WERI-Rb-1 (cell line): ENCODE results near the gene BAZ1A.
A peak's percentile ranks its signal among the peaks of the same experiment; 100 is the strongest.
"Not testable (repeated sequence)": the region's sequence is repeated elsewhere in the genome, so short reads cannot be mapped to it uniquely, and the experiment has no call there.

Source experiments
- DNase-seq: peaks from one replicate; pipeline ENCODE4 v3.0.0-alpha.2; 2020
- H3K27ac ChIP-seq: fragments of 250-450 bp; sonication (Bioruptor Pico); 2 replicates; pipeline ENCODE4 v1.5.1; 2020; ENCODE audit warnings: mild to moderate bottlenecking, moderate library complexity
- H3K27me3 ChIP-seq: fragments of 250-450 bp; sonication (Bioruptor Pico); 2 replicates; pipeline ENCODE4 v1.5.1; 2021; ENCODE audit warnings: mild to moderate bottlenecking, low read depth, moderate library complexity; ENCODE audit not compliant: insufficient read depth, severe bottlenecking
- H3K36me3 ChIP-seq: fragments of 250-450 bp; sonication (Bioruptor Pico); 2 replicates; pipeline ENCODE4 v1.5.1; 2020; ENCODE audit warnings: mild to moderate bottlenecking, moderate library complexity
- H3K4me3 ChIP-seq: 2 replicates; pipeline ENCODE4 v1.5.1; 2011; ENCODE audit warnings: low read depth, mild to moderate bottlenecking, control low read depth, low read length
- H3K9me3 ChIP-seq: fragments of 250-450 bp; sonication (Bioruptor Pico); 2 replicates; pipeline ENCODE4 v1.5.1; 2021; ENCODE audit warnings: mild to moderate bottlenecking, moderate library complexity; ENCODE audit not compliant: severe bottlenecking
- CTCF ChIP-seq: IDR thresholded peaks from 2 replicates; pipeline ENCODE4 v1.5.1; 2011; ENCODE audit warnings: low read depth, mild to moderate bottlenecking, control low read depth, inconsistent platforms, low read length

BAZ1A gene

DNA sequence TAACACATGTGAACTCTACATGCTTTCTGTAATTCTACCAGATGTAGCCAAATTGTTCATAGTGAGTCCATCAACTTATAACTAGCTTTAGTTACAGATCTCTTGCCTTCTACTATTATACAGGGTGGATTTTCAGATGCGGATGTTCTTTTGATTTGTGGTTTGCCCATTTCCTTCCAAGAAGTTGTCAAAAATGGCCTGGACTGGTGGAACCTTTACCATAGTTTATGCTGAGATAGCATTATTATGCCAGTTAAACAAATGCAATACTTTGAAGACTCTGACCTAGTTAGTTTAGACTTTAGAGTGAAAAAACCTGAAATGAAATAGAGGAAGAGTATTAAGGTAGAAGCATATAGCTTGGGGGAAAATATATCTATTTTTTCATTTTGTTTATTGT is 133.3 kb downstream of the BAZ1A start:
- DNase-seq: no peak
- Histone ChIP-seq H3K36me3 (no peaks in the 10 kb centered on the region), H3K9me3 (no peaks in the 10 kb centered on the region), H3K27ac (no peak overlapping the region), H3K27me3 (no peaks in the 10 kb centered on the region), H3K4me3 (no peak overlapping the region)
- TF ChIP-seq CTCF: no peak

GRCh38 chr14:34740139-34740538 is 135.0 kb downstream of the BAZ1A start:
- H3K27ac ChIP-seq, H3K9me3 ChIP-seq, DNase-seq, H3K27me3 ChIP-seq, H3K36me3 ChIP-seq, H3K4me3 ChIP-seq: not testable (repeated sequence)

GRCh38 chr14:34737079-34737478 is 138.1 kb downstream of the BAZ1A start:
- H3K4me3 ChIP-seq, H3K9me3 ChIP-seq, H3K27ac ChIP-seq, H3K36me3 ChIP-seq, H3K27me3 ChIP-seq, DNase-seq: not testable (repeated sequence)

GRCh38 chr14:34733245-34733644 is 141.9 kb downstream of the BAZ1A start:
- no peaks in the 10 kb centered on the region for H3K9me3 ChIP-seq
- no peaks in the 10 kb centered on the region for H3K36me3 ChIP-seq
- H3K4me3 ChIP-seq: no peak overlapping the region
- H3K27me3 ChIP-seq: no peaks in the 10 kb centered on the region
- TF ChIP-seq CTCF: no peak
- no peak for DNase-seq
- H3K27ac ChIP-seq: no peak overlapping the region

GRCh38 chr14:34732802-34733201 is 142.4 kb downstream of the BAZ1A start:
- Histone ChIP-seq H3K36me3 (no peaks in the 10 kb centered on the region), H3K27me3 (no peaks in the 10 kb centered on the region), H3K27ac (no peak overlapping the region), H3K9me3 (no peaks in the 10 kb centered on the region), H3K4me3 (no peak overlapping the region)
- DNase-seq: no peak
- no peak for TF ChIP-seq CTCF

GRCh38 chr14:34723867-34724266 is 151.3 kb downstream of the BAZ1A start:
- no peak for TF ChIP-seq CTCF
- H3K27me3 ChIP-seq: no peaks in the 10 kb centered on the region

GRCh38 chr14:34722723-34723545 is 152.2 kb downstream of the BAZ1A start:
- peak; percentile 72 for TF ChIP-seq CTCF
- Histone ChIP-seq H3K36me3 (no peaks in the 10 kb centered on the region), H3K27ac (no peak overlapping the region), H3K4me3 (no peak overlapping the region), H3K9me3 (no peaks in the 10 kb centered on the region), H3K27me3 (peaks cover 4% of the 10 kb centered on the region)
- DNase-seq: no peak

More at GRCh38 chr14:34723867-34724266, 151.3 kb downstream of the BAZ1A start:
- H3K27ac ChIP-seq: no peak overlapping the region
- no peak overlapping the region for H3K4me3 ChIP-seq
- no peak for DNase-seq
- H3K9me3 ChIP-seq: no peaks in the 10 kb centered on the region
- no peaks in the 10 kb centered on the region for H3K36me3 ChIP-seq
